Lower lobe of right lung (tissue), 2 donors: Measurements from ENCODE around the gene SYNJ1. TPM values are rescaled to one million over a fixed set of nuclear protein-coding genes. Genes with fewer than 3 reads are reported as not detected.

Experiments used
- ATAC-seq, 2 donors: fragments of 200-7000 bp; cut with Tn5 transposase; one replicate each; pipeline ENCODE4 v1.9.1; 2020 to 2022; ENCODE audit warnings: mild to moderate bottlenecking in 2 of 2, moderate library complexity in 2 of 2
- DNase-seq: peaks from one replicate; pipeline ENCODE4 v3.0.0-alpha.2; 2020
- H3K27ac ChIP-seq: fragments of 200-600 bp; one replicate; pipeline ENCODE4 v1.8.0; 2022
- H3K27me3 ChIP-seq: fragments of 200-600 bp; one replicate; pipeline ENCODE4 v1.8.0; 2022; ENCODE audit warnings: low read depth
- H3K36me3 ChIP-seq: fragments of 200-600 bp; one replicate; pipeline ENCODE4 v1.8.0; 2022; ENCODE audit warnings: mild to moderate bottlenecking
- H3K4me1 ChIP-seq: fragments of 200-600 bp; one replicate; pipeline ENCODE4 v1.8.0; 2022
- H3K4me3 ChIP-seq: fragments of 200-600 bp; one replicate; pipeline ENCODE4 v1.8.0; 2022; ENCODE audit warnings: mild to moderate bottlenecking
- H3K9me3 ChIP-seq: fragments of 200-600 bp; one replicate; pipeline ENCODE4 v1.8.0; 2022
- CTCF ChIP-seq: fragments of 200-600 bp; IDR thresholded peaks from one replicate; pipeline ENCODE4 v1.8.0; 2022; ENCODE audit warnings: antibody characterized with exemption, mild to moderate bottlenecking
- intact Hi-C: fragments of 100-400 bp; cut with DNase I; formaldehyde crosslinking; loops from one replicate; pipeline ENCODE4 v1.11.0; 2022
- total RNA-seq: library from RNA; stranded (reverse); fragmentation: NEBNext Ultra II Directional; extraction: Animal tissue kit (Norgen Biotek cat#: 25700); gene quantifications from one replicate; pipeline ENCODE4 v1.2.1, GENCODE V29; 2021
- donor health status: DM: no; HTN: yes; CAD: no; lungs with severe emphysema.

The SYNJ1 gene
- total RNA-seq, 1 donor from 2014 or later = 23.1 TPM

GRCh38 chr21:32726839-32727686, 750 bp downstream of the SYNJ1 start:
- no peak for TF ChIP-seq CTCF
- peak; percentile 54 to 60 for ATAC-seq
- Histone ChIP-seq H3K4me3 (peak overlapping the region; percentile 96), H3K4me1 (peaks cover 26% of the 10 kb centered on the region), H3K9me3 (no peaks in the 10 kb centered on the region), H3K27me3 (no peaks in the 10 kb centered on the region), H3K36me3 (peaks cover 16% of the 10 kb centered on the region), H3K27ac (peak overlapping the region; percentile 96)
- DNase-seq = no peak
- intact Hi-C loops = no loop called here

- TF ChIP-seq CTCF = no peak
- DNase-seq (no peak), ATAC-seq (peak in 1 of 2 donors; percentile 45)
- no peak overlapping the region for H3K27ac ChIP-seq
- H3K27me3 ChIP-seq = no peaks in the 10 kb centered on the region
- H3K9me3 ChIP-seq = no peaks in the 10 kb centered on the region
- intact Hi-C loops = no loop called here
- peaks cover 22% of the 10 kb centered on the region for H3K36me3 ChIP-seq
- peaks cover 19% of the 10 kb centered on the region for H3K4me1 ChIP-seq
- H3K4me3 ChIP-seq = no peak overlapping the region
These were observed 8.7 kb downstream of the SYNJ1 start for GRCh38 chr21:32719085-32719484.

GRCh38 chr21:32717851-32718316, 9.9 kb downstream of the SYNJ1 start:
- H3K27me3 ChIP-seq = no peaks in the 10 kb centered on the region
- no peaks in the 10 kb centered on the region for H3K9me3 ChIP-seq
- no peak overlapping the region for H3K4me3 ChIP-seq
- H3K4me1 ChIP-seq = peaks cover 19% of the 10 kb centered on the region
- no peak for TF ChIP-seq CTCF
- intact Hi-C loops = no loop called here
- peaks cover 11% of the 10 kb centered on the region for H3K36me3 ChIP-seq
- peak overlapping the region; percentile 32 for H3K27ac ChIP-seq
- no peak for DNase-seq
- peak; percentile 81 to 89 for ATAC-seq

GRCh38 chr21:32716486-32716885, 11.3 kb downstream of the SYNJ1 start:
- H3K27me3 ChIP-seq = no peaks in the 10 kb centered on the region
- H3K4me1 ChIP-seq = peaks cover 19% of the 10 kb centered on the region
- no peaks in the 10 kb centered on the region for H3K9me3 ChIP-seq
- H3K36me3 ChIP-seq = peaks cover 10% of the 10 kb centered on the region
- no peak for DNase-seq
- no peak overlapping the region for H3K27ac ChIP-seq
- TF ChIP-seq CTCF = no peak
- intact Hi-C loops = no loop called here
- ATAC-seq = no peak
- H3K4me3 ChIP-seq = no peak overlapping the region

- DNase-seq = no peak
- Histone ChIP-seq H3K27me3 (no peaks in the 10 kb centered on the region), H3K36me3 (no peaks in the 10 kb centered on the region), H3K4me1 (peaks cover 12% of the 10 kb centered on the region), H3K4me3 (no peak overlapping the region), H3K27ac (no peak overlapping the region), H3K9me3 (no peaks in the 10 kb centered on the region)
- no peak for TF ChIP-seq CTCF
- intact Hi-C loops = no loop called here
- no peak for ATAC-seq
These were observed 14.1 kb downstream of the SYNJ1 start for GRCh38 chr21:32713726-32714125.
